NB4 (cell line): ENCODE results near the gene GPR39.

Source experiments
- CTCF ChIP-seq: IDR thresholded peaks from one replicate; pipeline ENCODE4 v1.5.1; 2012; ENCODE audit warnings: low read depth, low read length
- POLR2A ChIP-seq: IDR thresholded peaks from 2 replicates; pipeline ENCODE4 v1.6.1; 2011; ENCODE audit warnings: mild to moderate bottlenecking; ENCODE audit not compliant: insufficient read length; ENCODE audit errors: extremely low read depth

GRCh38 chr2:132671151-132671835 lies 254.7 kb downstream of the GPR39 start:
- TF ChIP-seq CTCF (no peak), POLR2A (no peak)
